ENCODE results near the gene PPARGC1A.

Gene PPARGC1A

DNA sequence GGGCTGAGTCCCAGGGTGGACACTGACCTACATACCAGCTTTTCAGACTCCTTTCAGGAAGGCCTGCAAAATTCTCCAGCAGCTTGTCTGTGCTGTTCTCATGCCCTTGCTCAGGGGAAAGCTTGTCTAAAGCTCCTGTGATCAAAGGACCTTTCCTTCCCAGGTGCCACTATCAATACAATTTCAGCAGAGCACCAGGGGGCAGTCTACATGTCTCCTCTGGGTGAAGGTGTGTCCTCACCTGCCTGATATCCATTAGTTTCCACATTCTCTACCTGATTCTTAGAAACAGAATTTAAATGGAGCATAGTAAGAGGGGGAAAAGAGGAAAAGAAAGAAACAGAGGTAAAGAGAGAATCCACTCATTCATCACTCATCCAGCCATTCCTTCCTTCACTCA is 114.2 kb downstream of the PPARGC1A start:
- no peak for DNase-seq (ENCODE audit: low read depth, low spot score)

DNA sequence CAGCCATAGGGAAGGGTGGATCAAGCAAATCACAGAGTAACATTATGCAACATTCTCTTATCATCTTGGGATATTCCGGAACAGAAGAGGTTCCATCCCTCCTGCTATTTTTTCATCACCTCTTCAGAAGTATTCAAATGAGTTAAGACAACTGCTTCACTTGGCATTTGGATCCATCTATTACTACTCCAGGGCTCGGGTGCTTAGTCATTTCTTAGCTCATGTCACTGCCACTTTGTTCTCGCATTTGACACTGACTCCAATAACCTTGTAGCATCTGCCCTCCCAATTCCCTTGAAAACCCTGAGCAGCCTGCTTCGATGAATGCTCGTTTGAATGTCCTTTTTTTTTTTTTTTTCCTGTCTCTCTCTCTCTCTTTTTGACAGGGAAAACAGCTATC is 114.9 kb downstream of the PPARGC1A start:
- no peak for DNase-seq (ENCODE audit: low read depth, low spot score)

DNA sequence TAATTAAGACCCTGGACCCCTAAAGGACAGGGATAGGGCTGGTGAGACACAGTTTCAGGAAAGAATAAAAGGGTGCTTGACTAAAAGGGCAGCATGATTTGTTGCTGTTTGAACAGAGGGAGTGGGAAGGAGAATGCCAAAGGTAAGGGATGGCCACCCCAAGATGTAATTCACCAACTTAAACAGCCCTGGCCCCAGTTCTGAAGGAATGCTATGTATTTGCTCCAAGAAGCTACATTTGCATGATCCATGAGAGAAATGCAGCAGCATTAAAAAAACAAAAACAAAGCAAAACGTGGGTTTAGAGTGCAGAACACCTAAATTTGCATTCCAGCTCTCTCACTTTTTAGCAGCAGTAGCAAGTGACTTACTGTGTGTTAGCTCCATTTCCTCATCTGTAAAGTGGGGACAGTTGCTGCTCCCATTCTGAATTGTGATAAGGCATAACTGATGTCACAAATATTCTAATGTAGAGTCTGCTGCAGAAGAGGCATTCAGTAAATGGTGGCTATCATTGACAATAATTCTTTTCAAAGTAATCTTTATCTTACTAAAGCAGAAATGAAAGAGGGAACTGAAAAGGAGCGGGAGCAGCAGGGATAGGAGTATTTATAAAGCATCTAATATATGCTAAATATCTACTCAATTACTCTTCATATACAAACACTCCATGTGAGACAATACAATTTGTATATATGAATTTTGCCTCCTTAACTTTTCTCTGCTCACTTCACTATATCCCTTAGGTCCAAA is 115.8 kb downstream of the PPARGC1A start:
- no peak for DNase-seq (ENCODE audit: low read depth, low spot score)

DNA sequence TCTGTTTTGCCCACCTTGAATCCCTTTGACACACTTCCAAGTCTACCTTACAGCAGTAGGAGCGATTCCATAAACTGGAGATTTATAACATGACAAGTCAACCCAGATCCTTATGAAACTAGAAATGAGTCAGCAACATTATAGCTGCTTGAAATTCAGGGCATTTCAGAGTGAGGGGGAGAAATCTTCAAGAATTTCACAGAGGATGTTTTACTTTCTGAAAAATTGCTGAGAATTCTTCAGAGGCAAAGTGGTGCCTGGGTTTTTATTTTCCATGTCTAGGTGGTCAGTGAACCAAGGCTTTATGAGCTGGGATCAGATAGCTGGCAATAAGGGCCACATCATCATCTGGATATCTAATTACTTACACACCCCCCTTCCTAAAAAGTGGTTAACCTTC is 119.8 kb downstream of the PPARGC1A start:
- DNase-seq (ENCODE audit: low read depth, low spot score): no peak

DNA sequence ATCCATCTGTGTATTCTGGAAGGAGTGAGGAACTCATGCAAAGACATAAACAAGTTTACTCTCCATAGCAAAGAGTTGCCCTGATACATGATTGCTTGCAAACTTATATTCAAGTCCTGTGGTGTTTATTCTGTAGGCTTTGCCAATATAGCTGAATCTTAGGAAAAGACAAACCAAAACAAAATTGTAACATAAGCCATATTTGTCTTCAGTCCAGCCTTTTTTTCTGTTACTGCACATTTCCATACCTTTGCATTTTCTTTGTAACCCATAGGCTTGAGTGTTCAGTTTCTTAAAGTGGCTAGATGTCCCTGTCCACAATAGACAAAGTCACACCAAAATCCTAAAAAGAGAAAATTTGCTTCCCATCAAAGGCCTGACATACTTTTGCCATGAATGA is 120.4 kb downstream of the PPARGC1A start:
- DNase-seq (ENCODE audit: low read depth, low spot score): no peak

DNA sequence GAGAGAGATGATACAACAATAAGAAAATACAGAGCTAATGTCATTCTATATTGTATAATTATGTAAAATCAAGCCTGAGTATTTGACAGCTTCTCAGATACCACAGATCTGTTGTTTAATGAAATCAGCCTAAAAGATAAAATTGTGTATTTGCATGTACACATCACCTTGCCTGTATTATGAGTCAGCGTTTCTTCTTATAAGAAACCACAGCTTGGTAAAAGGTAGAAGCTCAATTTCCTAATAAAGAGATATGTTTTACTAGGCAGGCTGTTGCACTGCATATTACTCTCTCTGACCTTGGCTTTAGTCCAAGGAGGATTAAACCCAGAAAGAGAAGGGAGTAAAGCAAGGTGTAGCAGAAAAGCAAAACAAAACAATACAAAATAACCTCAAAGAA is 121.3 kb downstream of the PPARGC1A start:
- DNase-seq (ENCODE audit: low read depth, low spot score): no peak

DNA sequence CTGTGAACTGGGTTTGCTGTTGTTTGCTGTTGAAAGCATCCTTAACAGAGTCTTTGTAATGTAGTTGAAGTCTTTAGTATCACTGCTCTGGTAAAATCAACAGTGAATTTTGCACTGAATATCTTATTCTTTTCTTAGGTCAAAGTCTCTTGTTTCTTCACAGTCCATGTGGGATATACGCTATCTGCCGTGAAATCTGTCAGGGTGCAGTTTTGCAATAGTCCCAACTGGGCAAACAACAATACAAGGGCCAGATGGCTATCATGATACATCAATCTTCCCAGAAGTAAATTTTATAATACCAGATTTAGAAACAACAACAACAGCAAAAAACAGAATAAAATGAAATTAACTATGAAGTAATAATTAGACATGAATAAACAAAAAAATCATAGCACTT is 123.5 kb downstream of the PPARGC1A start:
- no peak for DNase-seq (ENCODE audit: low read depth, low spot score)

DNA sequence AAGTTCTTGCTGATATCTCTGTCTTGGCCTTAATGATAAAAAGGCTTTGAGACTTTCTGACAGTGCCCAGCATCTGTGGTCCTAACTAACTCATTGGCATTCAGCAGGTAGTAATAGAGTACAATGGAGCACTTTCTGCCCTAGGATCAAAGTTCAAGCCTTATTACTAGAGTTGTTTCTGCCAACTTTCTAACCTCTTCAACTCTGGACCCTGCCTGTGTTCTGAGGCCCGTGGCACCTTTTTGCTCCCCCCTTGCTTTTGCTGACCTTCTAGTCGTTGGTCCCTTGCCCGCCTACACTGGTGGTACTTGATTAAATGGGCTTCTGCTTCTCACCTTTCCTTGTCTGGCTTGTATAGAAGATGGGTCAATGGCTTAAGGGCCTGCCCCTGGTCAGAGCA is 126.3 kb downstream of the PPARGC1A start:
- DNase-seq (ENCODE audit: low read depth, low spot score): no peak

DNA sequence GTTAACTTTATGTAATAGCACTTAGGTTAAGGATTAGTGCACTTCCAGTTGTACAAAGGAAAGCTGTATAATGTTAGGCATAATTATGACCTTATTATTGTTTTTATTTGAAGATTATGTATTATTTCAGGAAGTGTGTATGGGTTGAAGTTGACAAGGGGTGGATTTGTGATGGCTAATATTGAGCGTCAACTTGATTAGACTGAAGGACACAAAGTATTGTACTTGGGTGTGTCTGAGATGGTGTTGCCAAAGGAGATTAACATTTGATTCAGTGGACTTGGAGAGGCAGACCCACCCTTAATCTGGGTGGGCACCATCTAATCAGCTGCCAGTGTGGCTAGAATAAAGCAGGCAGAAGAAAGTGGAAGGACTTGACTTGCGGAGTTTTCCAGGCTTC is 127.3 kb downstream of the PPARGC1A start:
- DNase-seq (ENCODE audit: low read depth, low spot score): no peak

DNA sequence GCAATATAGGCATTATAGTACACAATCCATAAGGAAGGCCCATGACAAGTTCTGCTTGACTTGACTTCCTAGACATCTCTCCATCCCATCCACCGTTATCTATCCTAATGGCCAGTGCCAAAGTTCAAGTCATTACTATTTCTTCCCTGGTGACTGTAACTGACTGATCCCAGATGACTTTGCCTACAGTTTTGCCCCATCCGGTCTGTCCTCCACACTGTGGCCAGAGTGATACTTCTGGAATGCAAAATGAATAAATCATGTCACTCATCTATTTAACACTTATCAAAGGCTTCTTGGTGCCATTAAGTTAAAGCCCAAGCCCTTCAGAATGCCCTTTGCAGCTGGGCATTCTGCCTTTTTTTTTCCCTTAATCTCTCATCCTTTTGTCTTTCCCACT is 130.8 kb downstream of the PPARGC1A start:
- DNase-seq (ENCODE audit: low read depth, low spot score): no peak

DNA sequence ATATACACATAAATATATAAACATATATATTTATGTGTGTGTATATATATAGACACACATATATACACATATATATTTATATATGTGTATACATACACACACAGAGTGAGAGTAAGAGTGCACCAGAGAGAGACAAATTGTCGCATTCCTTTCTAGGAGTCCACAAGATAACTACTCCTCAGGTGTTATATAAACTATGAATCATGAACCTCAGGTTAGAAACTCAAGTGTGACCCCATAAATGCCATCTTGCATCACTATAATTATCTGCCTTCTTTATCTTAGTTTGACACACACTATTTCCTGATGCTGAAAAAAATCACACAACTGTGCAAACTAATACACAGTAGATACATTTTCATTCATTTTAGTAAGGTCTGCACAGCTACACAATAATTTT is 135.2 kb downstream of the PPARGC1A start:
- no peak for DNase-seq (ENCODE audit: low read depth, low spot score)

DNA sequence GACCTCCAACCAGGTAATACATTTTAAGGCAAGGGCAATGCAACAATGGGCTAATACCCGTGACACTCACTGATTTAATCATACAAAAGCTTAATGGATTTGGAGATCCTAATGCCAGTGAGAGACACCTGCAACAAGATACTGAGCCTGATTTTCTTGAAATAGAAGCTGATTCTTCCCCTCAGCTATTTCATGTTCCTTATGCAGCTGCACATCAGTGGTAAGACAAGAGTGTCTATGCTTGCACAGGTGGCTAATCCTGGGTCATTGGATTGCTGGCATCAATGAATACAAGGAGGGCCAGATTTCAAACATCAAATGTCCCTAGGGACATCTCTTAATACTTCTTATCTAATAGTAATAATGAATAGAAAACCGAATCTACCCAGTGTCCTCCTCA is 139.7 kb downstream of the PPARGC1A start:
- DNase-seq (ENCODE audit: low read depth, low spot score): no peak

DNA sequence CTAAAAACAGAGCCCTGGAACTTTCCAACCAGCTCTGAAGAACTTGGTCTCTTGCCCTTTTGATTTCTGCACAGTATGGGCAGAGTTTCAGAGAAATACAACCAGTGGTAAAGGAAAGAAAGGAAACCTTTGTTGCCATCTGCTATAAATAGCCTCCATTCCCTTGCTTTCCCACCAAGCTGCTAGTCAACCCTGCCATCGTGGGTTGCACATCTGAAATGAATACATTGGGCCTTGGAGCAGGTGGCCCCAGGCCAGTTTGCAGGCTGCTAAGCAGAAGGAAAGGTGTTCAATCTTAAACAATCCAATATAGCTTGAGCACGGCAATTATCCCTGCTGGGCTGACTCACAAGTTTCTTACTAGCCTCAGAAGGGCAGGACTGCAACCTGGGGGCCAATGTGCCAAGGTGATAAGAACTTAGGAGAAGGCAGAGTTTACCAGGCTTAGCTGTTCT is 142.5 kb downstream of the PPARGC1A start:
- DNase-seq (ENCODE audit: low read depth, low spot score): no peak

DNA sequence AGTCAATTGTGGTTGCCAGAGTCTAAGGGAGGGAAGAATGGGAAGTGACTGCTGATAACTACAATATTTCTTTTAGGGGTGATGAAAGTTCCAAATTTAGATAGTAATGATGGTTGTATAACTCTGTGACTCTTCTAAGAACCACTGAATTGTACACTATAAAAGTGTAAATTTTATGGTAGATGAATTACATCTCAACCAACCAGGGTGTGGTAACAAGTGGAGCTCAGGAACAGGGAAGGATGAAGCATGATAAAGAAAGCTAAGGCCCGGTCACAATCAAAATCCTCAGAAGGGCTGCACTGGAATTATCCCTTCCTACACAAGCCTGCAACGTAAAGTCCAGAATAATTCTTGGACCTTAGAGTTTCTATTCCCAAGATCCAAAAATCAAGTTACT is 143.2 kb downstream of the PPARGC1A start:
- no peak for DNase-seq (ENCODE audit: low read depth, low spot score)

DNA sequence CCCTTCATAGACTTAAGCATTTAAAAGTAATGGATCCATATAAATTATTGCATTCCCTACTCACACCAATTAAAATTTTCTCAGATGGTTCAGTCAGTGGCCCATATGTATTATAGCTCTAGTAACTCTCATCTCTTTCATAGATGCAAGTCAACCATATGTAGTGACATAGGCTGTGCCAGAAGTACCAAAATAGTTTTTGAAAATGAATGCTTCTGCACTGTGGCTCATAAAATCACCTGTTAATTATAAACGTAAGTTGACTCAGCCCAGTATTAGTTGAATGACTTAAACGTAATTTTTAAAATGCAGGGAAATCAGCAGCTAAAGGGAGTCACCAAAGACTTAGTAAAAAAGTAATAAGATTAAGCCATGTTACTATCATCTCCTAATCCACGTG is 143.8 kb downstream of the PPARGC1A start:
- DNase-seq (ENCODE audit: low read depth, low spot score): no peak

DNA sequence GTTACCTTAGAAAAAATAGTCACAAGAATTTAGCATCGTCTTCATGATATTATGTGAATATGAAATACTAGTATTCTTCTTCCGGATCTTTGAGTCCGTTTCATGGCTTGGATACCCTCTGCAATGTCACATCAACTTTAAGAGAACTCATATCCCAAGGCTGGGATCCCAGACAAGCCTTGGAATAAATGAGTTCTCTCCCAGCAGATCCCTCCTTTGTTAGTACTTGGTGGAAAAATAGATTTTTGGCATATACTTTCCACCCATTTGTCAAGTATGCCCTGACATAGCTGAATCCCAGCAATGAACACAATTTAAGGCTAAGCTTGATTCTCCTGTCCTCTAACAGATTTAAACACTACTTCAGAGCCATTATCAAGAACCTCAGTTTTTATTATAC is 144.5 kb downstream of the PPARGC1A start:
- DNase-seq (ENCODE audit: low read depth, low spot score): no peak
